H9 (cell line): Measurements from ENCODE around the gene SFXN5. TPM values are rescaled to one million over a fixed set of nuclear protein-coding genes. Genes with fewer than 3 reads are reported as not detected.

Experiments
- DNase-seq: peaks from one replicate; pipeline ENCODE4 v3.0.0-alpha.2; 2017
- H2AFZ ChIP-seq: one replicate; pipeline ENCODE4 v1.6.1; 2013; ENCODE audit warnings: mild to moderate bottlenecking, low read length, control low read depth, moderate library complexity
- H2AK5ac ChIP-seq: 2 replicates; pipeline ENCODE4 v1.6.1; 2013; ENCODE audit warnings: low read length, control low read depth, mixed read lengths; ENCODE audit not compliant: insufficient read length
- H2BK120ac ChIP-seq: one replicate; pipeline ENCODE4 v1.6.1; 2013; ENCODE audit warnings: low read depth, mild to moderate bottlenecking, low read length, control low read depth, inconsistent platforms; ENCODE audit not compliant: poor library complexity, severe bottlenecking
- H2BK12ac ChIP-seq: 2 replicates; pipeline ENCODE4 v1.6.1; 2013; ENCODE audit warnings: low read length, control low read depth, mixed read lengths, low read depth; ENCODE audit not compliant: insufficient read length
- H2BK15ac ChIP-seq: 2 replicates; pipeline ENCODE4 v1.6.1; 2013; ENCODE audit warnings: low read depth, low read length, control low read depth
- H2BK20ac ChIP-seq: one replicate; pipeline ENCODE4 v1.6.1; 2013; ENCODE audit warnings: low read depth, mild to moderate bottlenecking, low read length, control low read depth, inconsistent platforms; ENCODE audit not compliant: poor library complexity, severe bottlenecking
- H2BK5ac ChIP-seq: 2 replicates; pipeline ENCODE4 v1.6.1; 2013; ENCODE audit warnings: low read length, control low read depth, mixed read lengths; ENCODE audit not compliant: insufficient read length
- H3K14ac ChIP-seq: 2 replicates; pipeline ENCODE4 v1.6.1; 2013; ENCODE audit warnings: low read length, control low read depth; ENCODE audit not compliant: insufficient read depth
- H3K18ac ChIP-seq: 2 replicates; pipeline ENCODE4 v1.6.1; 2013; ENCODE audit warnings: low read depth, mild to moderate bottlenecking, mixed read lengths, low read length, control low read depth; ENCODE audit not compliant: insufficient read length
- H3K23ac ChIP-seq: 2 replicates; pipeline ENCODE4 v1.6.1; 2013; ENCODE audit warnings: low read length, control low read depth, mixed read lengths, low read depth; ENCODE audit not compliant: insufficient read length
- H3K23me2 ChIP-seq: 2 replicates; pipeline ENCODE4 v1.6.1; 2013; ENCODE audit warnings: low read depth, mild to moderate bottlenecking, mixed read lengths, low read length, control low read depth; ENCODE audit not compliant: insufficient read length, poor library complexity, severe bottlenecking
- H3K27ac ChIP-seq: 2 replicates; pipeline ENCODE4 v1.5.1; 2013; ENCODE audit warnings: low read length, control low read depth, mixed read lengths, low read depth; ENCODE audit not compliant: insufficient read length
- H3K27me3 ChIP-seq: 2 replicates; pipeline ENCODE4 v1.6.1; 2013; ENCODE audit warnings: low read length, control low read depth, inconsistent platforms; ENCODE audit not compliant: insufficient read depth
- H3K4ac ChIP-seq: 2 replicates; pipeline ENCODE4 v1.6.1; 2013; ENCODE audit warnings: low read depth, mild to moderate bottlenecking, control low read depth, inconsistent platforms, low read length, moderate library complexity
- H3K4me1 ChIP-seq: 2 replicates; pipeline ENCODE4 v1.6.1; 2013; ENCODE audit warnings: low read length, control low read depth, inconsistent platforms; ENCODE audit not compliant: insufficient read depth
- H3K4me2 ChIP-seq: 2 replicates; pipeline ENCODE4 v1.6.1; 2013; ENCODE audit warnings: low read length, control low read depth, mixed read lengths; ENCODE audit not compliant: insufficient read length, insufficient read depth
- H3K56ac ChIP-seq: 2 replicates; pipeline ENCODE4 v1.6.1; 2013; ENCODE audit warnings: low read depth, mild to moderate bottlenecking, mixed read lengths, low read length, control low read depth; ENCODE audit not compliant: insufficient read length
- H3K79me1 ChIP-seq: 2 replicates; pipeline ENCODE4 v1.6.1; 2013; ENCODE audit warnings: low read depth, mild to moderate bottlenecking, moderate library complexity, low read length, control low read depth, inconsistent platforms; ENCODE audit not compliant: insufficient read depth, poor library complexity, severe bottlenecking
- H3K79me2 ChIP-seq: 2 replicates; pipeline ENCODE4 v1.6.1; 2013; ENCODE audit warnings: low read length, control low read depth, inconsistent platforms; ENCODE audit not compliant: insufficient read depth
- H3K9ac ChIP-seq: 2 replicates; pipeline ENCODE4 v1.6.1; 2013; ENCODE audit warnings: low read length, control low read depth, mixed read lengths; ENCODE audit not compliant: insufficient read length; ENCODE audit errors: extremely low read depth
- H3K9me3 ChIP-seq: one replicate; pipeline ENCODE4 v1.6.1; 2013; ENCODE audit warnings: low read depth, low read length, inconsistent platforms; ENCODE audit not compliant: control insufficient read depth
- H3T11ph ChIP-seq: one replicate; pipeline ENCODE4 v1.6.1; 2013; ENCODE audit warnings: mild to moderate bottlenecking, low read length, control low read depth, inconsistent platforms
- H4K20me1 ChIP-seq: one replicate; pipeline ENCODE4 v1.6.1; 2013; ENCODE audit not compliant: control insufficient read depth, insufficient read length, insufficient read depth
- H4K5ac ChIP-seq: 2 replicates; pipeline ENCODE4 v1.6.1; 2013; ENCODE audit warnings: low read depth, mild to moderate bottlenecking, mixed read lengths, low read length, control low read depth; ENCODE audit not compliant: insufficient read length
- H4K8ac ChIP-seq: replicated peaks from 2 replicates; pipeline ENCODE4 v1.6.1; 2013; ENCODE audit warnings: low read length, control low read depth, mixed read lengths, low read depth; ENCODE audit not compliant: insufficient read length
- H4K91ac ChIP-seq: 2 replicates; pipeline ENCODE4 v1.6.1; 2013; ENCODE audit warnings: low read depth, mild to moderate bottlenecking, moderate library complexity, mixed read lengths, low read length, control low read depth; ENCODE audit not compliant: insufficient read length
- H3K27ac Mint-ChIP-seq, 3 experiments: 2 replicates in 2 of 3; 3 replicates in 1 of 3; pipeline ENCODE4 v1.8.0; 2020 to 2021; ENCODE audit warnings: mixed read lengths in 3 of 3, mild to moderate bottlenecking in 1 of 3, moderate library complexity in 1 of 3
- H3K27me3 Mint-ChIP-seq: 2 replicates; pipeline ENCODE4 v1.8.0; 2021; ENCODE audit warnings: low read depth, mild to moderate bottlenecking, moderate library complexity, mixed read lengths
- H3K36me3 Mint-ChIP-seq, 3 experiments: 2 replicates in 2 of 3; 3 replicates in 1 of 3; pipeline ENCODE4 v1.8.0; 2020 to 2021; ENCODE audit warnings: low read depth in 3 of 3, mixed read lengths in 3 of 3; ENCODE audit not compliant: insufficient read depth in 1 of 3
- H3K4me1 Mint-ChIP-seq, 2 experiments: 2 replicates each; pipeline ENCODE4 v1.8.0; 2020; ENCODE audit warnings: mixed read lengths in 2 of 2
- H3K4me3 Mint-ChIP-seq, 2 experiments: 2 replicates in 1 of 2; 3 replicates in 1 of 2; pipeline ENCODE4 v1.8.0; 2020 to 2021; ENCODE audit warnings: mild to moderate bottlenecking in 2 of 2, mixed read lengths in 2 of 2, moderate library complexity in 1 of 2
- H3K9me3 Mint-ChIP-seq, 2 experiments: 2 replicates in 1 of 2; 3 replicates in 1 of 2; pipeline ENCODE4 v1.8.0; 2020; ENCODE audit warnings: mild to moderate bottlenecking in 2 of 2, mixed read lengths in 2 of 2, moderate library complexity in 1 of 2
- CTCF ChIP-seq: fragments of 200-600 bp; sonication (generic); conservative IDR thresholded peaks from 3 replicates; pipeline ENCODE4 v1.8.0; 2021; ENCODE audit warnings: antibody characterized with exemption, mild to moderate bottlenecking
- WGBS: extraction: QIAGEN DNeasy Blood & Tissue Kit; methylation state at CpG from one replicate; pipeline ENCODE4 v1.1.7; 2013; ENCODE audit warnings: missing lambda C conversion rate, low lambda C conversion rate, mixed read lengths; ENCODE audit not compliant: insufficient read length; ENCODE audit errors: extremely low coverage; 5-methylcytosine and 5-hydroxymethylcytosine counted together
- total RNA-seq: library from RNA; stranded (reverse); gene quantifications from 2 replicates; pipeline ENCODE4 v1.2.1, GENCODE V29; 2021

Gene SFXN5
- total RNA-seq, 1 experiment from 2014 or later: 30.9 TPM

GRCh38 chr2:72975017-72975416, 96.5 kb downstream of the SFXN5 start:
- Mint-ChIP-seq H3K9me3 (no peaks in the 10 kb centered on the region), H3K27ac (no peak overlapping the region), H3K4me1 (peaks cover 29 to 37% of the 10 kb centered on the region in 2 experiments), H3K36me3 (no peaks in the 10 kb centered on the region; a peak in 1 of 7 replicates), H3K4me3 (peak overlapping the region in 1 of 2 experiments; percentile 4; a peak in 2 of 5 replicates), H3K27me3 (no peaks in the 10 kb centered on the region; the same call in 1 of the 2 replicates)
- Histone ChIP-seq H3K14ac (no peak overlapping the region), H2BK20ac (no peak overlapping the region), H3K23ac (no peak overlapping the region), H4K8ac (no peak overlapping the region), H4K20me1 (no peaks in the 10 kb centered on the region), H2BK120ac (no peak overlapping the region), H3K18ac (no peak overlapping the region), H3K9me3 (no peaks in the 10 kb centered on the region), H3K79me2 (no peaks in the 10 kb centered on the region), H3K56ac (no peak overlapping the region), H2BK12ac (no peak overlapping the region), H3K27me3 (no peaks in the 10 kb centered on the region), H4K5ac (no peak overlapping the region), H3K79me1 (no peaks in the 10 kb centered on the region), H2BK15ac (no peak overlapping the region), H3K27ac (no peak overlapping the region), H3K9ac (no peak overlapping the region), H3K4me1 (peaks cover 15% of the 10 kb centered on the region; the same call in 1 of the 2 replicates), H2AK5ac (no peak overlapping the region), H2BK5ac (no peak overlapping the region), H3K4me2 (peak overlapping the region; percentile 30), H3T11ph (no peak overlapping the region), H3K4ac (no peak overlapping the region), H4K91ac (no peak overlapping the region), H2AFZ (no peak overlapping the region), H3K23me2 (no peaks in the 10 kb centered on the region)
- no CpG with 5 or more reads among the region's 3 CpGs for WGBS
- no peak for DNase-seq
- TF ChIP-seq CTCF: no peak
